ENCODE measurements around the gene SMARCA4. TPM values are rescaled to one million over a fixed set of nuclear protein-coding genes. Genes with fewer than 3 reads are reported as not detected.

The SMARCA4 gene
- total RNA-seq, 2 experiments from 2014 or later, result 69.6 to 74.5 TPM

- H3K4me3 Mint-ChIP-seq, result peak overlapping the region; percentile 97
- H3K27me3 Mint-ChIP-seq, result no peaks in the 10 kb centered on the region
- Histone ChIP-seq H3K27ac (ENCODE audit: low read depth in 1 of 2, low read length in 2 of 2) (peak overlapping the region; percentile 46 to 61), H3K4me3 (ENCODE audit: low read length) (peak overlapping the region; percentile 75), H3K27me3 (ENCODE audit: control insufficient read depth in 1 of 2, insufficient read depth in 2 of 2, low read length in 2 of 2) (no peaks in the 10 kb centered on the region), H3K4me1 (ENCODE audit: insufficient read depth, low read length) (peaks cover 33% of the 10 kb centered on the region), H3K9me3 (ENCODE audit: control insufficient read depth in 1 of 2, insufficient read depth in 1 of 2, low read length in 2 of 2) (no peaks in the 10 kb centered on the region), H3K36me3 (ENCODE audit: insufficient read depth, low read length) (peaks cover 19% of the 10 kb centered on the region)
- no peaks in the 10 kb centered on the region for H3K9me3 Mint-ChIP-seq
- CTCF ChIA-PET, result interaction anchor here (0.7 to 1.0 kb wide), 2 partner anchors 9 to 412 kb away, joined by 3 read pairs; no protein-coding TSS in a partner anchor
- DNase-seq, result peak in 4 of 14 experiments; percentile 6 to 51 (median 24)
- TF ChIP-seq CTCF (IDR thresholded peaks at IDR 0.05), result no peak
- POLR2A ChIA-PET, result no interaction called here
- intact Hi-C loops (cut with DNase I, micrococcal nuclease), result loop anchor here (1.0 to 10.0 kb wide), 5 partner anchors 34 to 447 kb away; partner anchors contain the start of genes CARM1 (in 2 of the 2), SMARCA4 (in 1 of the 2) and SWSAP1 (in 1 of the 2)
- peak overlapping the region; percentile 89 for H3K27ac Mint-ChIP-seq
- peaks cover 16% of the 10 kb centered on the region for H3K4me1 Mint-ChIP-seq (ENCODE audit: low read depth)
- peaks cover 33% of the 10 kb centered on the region for H3K36me3 Mint-ChIP-seq (ENCODE audit: low read depth)
- ATAC-seq (ENCODE audit: poor library complexity), result peak; percentile 2
Measured at GRCh38 chr19:10927730-10928562, 32.9 kb upstream of the SMARCA4 start.

- intact Hi-C loops (cut with DNase I, micrococcal nuclease), result loop anchor here (1.0 to 10.0 kb wide), 5 partner anchors 34 to 446 kb away; partner anchors contain the start of genes CARM1 (in 2 of the 2), SMARCA4 (in 1 of the 2) and SWSAP1 (in 1 of the 2)
- H3K27me3 Mint-ChIP-seq, result no peaks in the 10 kb centered on the region
Measured at GRCh38 chr19:10928563-10929401, 32.0 kb upstream of the SMARCA4 start, which contains the start of the genes TIMM29 and YIPF2. Gene TIMM29 (plus strand): TSS chr19:10928811. CDS start chr19:10928823, 12 bp downstream. Gene YIPF2 (minus strand): TSS chr19:10928639. CDS start chr19:10928410, 229 bp downstream.

More at GRCh38 chr19:10928563-10929401, 32.0 kb upstream of the SMARCA4 start, which contains the start of the genes TIMM29 and YIPF2:
- H3K36me3 Mint-ChIP-seq (ENCODE audit: low read depth), result peaks cover 34% of the 10 kb centered on the region
- H3K4me3 Mint-ChIP-seq, result peak within 1 kb of the TSS; percentile 97
- H3K9me3 Mint-ChIP-seq, result no peaks in the 10 kb centered on the region
- DNase-seq (peak; percentile 87 to 97 (median 92)), ATAC-seq (ENCODE audit: poor library complexity) (peak; percentile 90)
- peaks cover 33% of the 10 kb centered on the region for H3K4me1 ChIP-seq (ENCODE audit: insufficient read depth, low read length)
- peaks cover 16% of the 10 kb centered on the region for H3K36me3 ChIP-seq (ENCODE audit: insufficient read depth, low read length)
- peak within 1 kb of the TSS; percentile 89 for H3K27ac Mint-ChIP-seq
- CTCF ChIA-PET, result interaction anchor here (1.0 to 2.7 kb wide), 2 partner anchors 8 to 13 kb away, joined by 3 to 9 read pairs; no protein-coding TSS in a partner anchor
- no peaks in the 10 kb centered on the region for H3K9me3 ChIP-seq (ENCODE audit: control insufficient read depth in 1 of 2, insufficient read depth in 1 of 2, low read length in 2 of 2)
- no peak for TF ChIP-seq CTCF (IDR thresholded peaks at IDR 0.05)
- peak within 1 kb of the TSS; percentile 75 for H3K4me3 ChIP-seq (ENCODE audit: low read length)
- H3K4me1 Mint-ChIP-seq (ENCODE audit: low read depth), result peaks cover 16% of the 10 kb centered on the region
- POLR2A ChIA-PET, result interaction anchor here (1.0 kb wide), 1 partner anchor 33 kb away, joined by 3 read pairs; the partner anchor contains the start of gene SMARCA4
- H3K27ac ChIP-seq (ENCODE audit: low read depth in 1 of 2, low read length in 2 of 2), result peak within 1 kb of the TSS; percentile 46 to 61
- no peaks in the 10 kb centered on the region for H3K27me3 ChIP-seq (ENCODE audit: control insufficient read depth in 1 of 2, insufficient read depth in 2 of 2, low read length in 2 of 2)
